GM19239 (cell line): ENCODE data around the gene KIAA1210.
A peak's percentile ranks its signal among the peaks of the same experiment; 100 is the strongest.

Experiments used
- DNase-seq: peaks from one replicate; pipeline ENCODE4 v3.0.0; 2011; ENCODE audit warnings: low spot score; ENCODE audit not compliant: insufficient read length
- FAIRE-seq: peaks from 2 replicates; lab custom pipeline; 2011; peaks lifted over from hg19 to GRCh38; lab: Jason Lieb, UNC

KIAA1210 gene

GRCh38 chrX:119094819-119095218 is 32.8 kb downstream of the KIAA1210 start:
- DNase-seq (no peak), FAIRE-seq (no peak)

- FAIRE-seq (no peak), DNase-seq (no peak)
Measured at GRCh38 chrX:119093991-119094735, 33.4 kb downstream of the KIAA1210 start.

- no peak for DNase-seq
- FAIRE-seq = no peak
Measured at GRCh38 chrX:119090627-119091026, 37.0 kb downstream of the KIAA1210 start.

- FAIRE-seq = no peak
- no peak for DNase-seq
Measured at GRCh38 chrX:119089619-119090018, 38.0 kb downstream of the KIAA1210 start.

GRCh38 chrX:119087121-119087520 is 40.5 kb downstream of the KIAA1210 start:
- FAIRE-seq (no peak), DNase-seq (no peak)

GRCh38 chrX:119084766-119085165 is 42.8 kb downstream of the KIAA1210 start:
- no peak for FAIRE-seq
- no peak for DNase-seq

GRCh38 chrX:119082278-119082677 is 45.3 kb downstream of the KIAA1210 start:
- no peak for DNase-seq
- FAIRE-seq = no peak

- FAIRE-seq (no peak), DNase-seq (no peak)
Measured at GRCh38 chrX:119075270-119076025, 52.2 kb downstream of the KIAA1210 start.

- no peak for DNase-seq
- FAIRE-seq = no peak
Measured at GRCh38 chrX:119073911-119074310, 53.7 kb downstream of the KIAA1210 start.

GRCh38 chrX:119073200-119073905 is 54.3 kb downstream of the KIAA1210 start:
- FAIRE-seq (no peak), DNase-seq (no peak)

- DNase-seq (no peak), FAIRE-seq (no peak)
Measured at GRCh38 chrX:119072744-119073143, 54.9 kb downstream of the KIAA1210 start, which contains the start of gene CT47C1. TSS of gene CT47C1 (plus strand) at chrX:119072993. CDS start at chrX:119073226, 233 bp downstream.

- FAIRE-seq (peak; percentile 57), DNase-seq (peak; percentile 16)
Measured at GRCh38 chrX:119071381-119071780, 56.2 kb downstream of the KIAA1210 start.

GRCh38 chrX:119069762-119070161 is 57.9 kb downstream of the KIAA1210 start:
- no peak for DNase-seq
- no peak for FAIRE-seq

GRCh38 chrX:119069128-119069527 is 58.5 kb downstream of the KIAA1210 start:
- DNase-seq = no peak
- FAIRE-seq = no peak

- peak; percentile 44 for FAIRE-seq
- DNase-seq = no peak
Measured at GRCh38 chrX:119067023-119067739, 60.4 kb downstream of the KIAA1210 start.

GRCh38 chrX:119063428-119063827 is 64.2 kb downstream of the KIAA1210 start:
- no peak for FAIRE-seq
- no peak for DNase-seq

GRCh38 chrX:119062750-119063374 is 64.8 kb downstream of the KIAA1210 start:
- FAIRE-seq (no peak), DNase-seq (no peak)

- FAIRE-seq (no peak), DNase-seq (no peak)
Measured at GRCh38 chrX:119055687-119056086, 71.9 kb downstream of the KIAA1210 start.

- FAIRE-seq = no peak
- no peak for DNase-seq
Measured at GRCh38 chrX:119045884-119046283, 81.7 kb downstream of the KIAA1210 start.

- FAIRE-seq (no peak), DNase-seq (no peak)
Measured at GRCh38 chrX:119042996-119043395, 84.6 kb downstream of the KIAA1210 start.
